Activated naive CD8-positive, alpha-beta T cell treated with anti-CD3 and anti-CD28 coated beads, Interleukin-2, amount 10 ng/mL, durations not matched to agents 7 days and 5 days (primary cell): ENCODE measurements around the gene MTF2. TPM values are rescaled to one million over a fixed set of nuclear protein-coding genes. Genes with fewer than 3 reads are reported as not detected.
"Not testable (repeated sequence)": the region's sequence is repeated elsewhere in the genome, so short reads cannot be mapped to it uniquely, and the experiment has no call there.

Experiments
- ATAC-seq: fragments of 150-1000 bp; cut with Tn5 transposase; one replicate; pipeline ENCODE4 v1.10.0; 2021; ENCODE audit warnings: low read depth, moderate library complexity
- POLR2A ChIA-PET: fragments of 350-600 bp; sonication (Branson Sonifier 250); formaldehyde crosslinking; loops from one replicate; lab custom pipeline; 2021; ENCODE audit warnings: antibody characterized with exemption; lab: Charles Lee
- DNase-seq: peaks from one replicate; pipeline ENCODE4 v3.0.0; 2021
- H3K27ac Mint-ChIP-seq: one replicate; pipeline ENCODE4 v1.8.0; 2022; ENCODE audit warnings: mild to moderate bottlenecking, mixed read lengths
- H3K27me3 Mint-ChIP-seq: one replicate; pipeline ENCODE4 v1.8.0; 2022; ENCODE audit warnings: mild to moderate bottlenecking, moderate library complexity, mixed read lengths
- H3K36me3 Mint-ChIP-seq: one replicate; pipeline ENCODE4 v1.8.0; 2021; ENCODE audit warnings: mild to moderate bottlenecking, mixed read lengths
- H3K4me1 Mint-ChIP-seq: one replicate; pipeline ENCODE4 v1.8.0; 2021; ENCODE audit warnings: mixed read lengths
- H3K4me3 Mint-ChIP-seq: one replicate; pipeline ENCODE4 v1.8.0; 2022; ENCODE audit warnings: mild to moderate bottlenecking, moderate library complexity, mixed read lengths
- H3K9me3 Mint-ChIP-seq: one replicate; pipeline ENCODE4 v1.8.0; 2021; ENCODE audit warnings: mixed read lengths
- total RNA-seq, 2 experiments: library from RNA; stranded (reverse); gene quantifications; one replicate each; pipeline ENCODE4 v1.2.3, GENCODE V29; 2021

The MTF2 gene
- total RNA-seq, 2 experiments from 2014 or later, result 61.6 to 66.8 TPM

GRCh38 chr1:93159337-93159736, 80.3 kb downstream of the MTF2 start:
- Mint-ChIP-seq H3K27me3 (no peaks in the 10 kb centered on the region), H3K4me3 (no peak overlapping the region), H3K36me3 (peaks cover 32% of the 10 kb centered on the region), H3K4me1 (peaks cover 18% of the 10 kb centered on the region), H3K9me3 (no peaks in the 10 kb centered on the region), H3K27ac (no peak overlapping the region)
- DNase-seq, result no peak
- POLR2A ChIA-PET, result no interaction called here
- ATAC-seq, result no peak

- DNase-seq, H3K27ac Mint-ChIP-seq, H3K9me3 Mint-ChIP-seq, H3K4me3 Mint-ChIP-seq, H3K27me3 Mint-ChIP-seq, ATAC-seq: not testable (repeated sequence)
- peaks cover 47% of the 10 kb centered on the region for H3K36me3 Mint-ChIP-seq
- peaks cover 15% of the 10 kb centered on the region for H3K4me1 Mint-ChIP-seq
- POLR2A ChIA-PET, result interaction anchor here (0.6 kb wide), 1 partner anchor 14 kb away, joined by 3 read pairs; no protein-coding TSS in a partner anchor
These were observed 84.2 kb downstream of the MTF2 start for GRCh38 chr1:93163314-93163713.

GRCh38 chr1:93164816-93165215, 85.7 kb downstream of the MTF2 start:
- Mint-ChIP-seq H3K4me3 (no peak overlapping the region), H3K27ac (no peak overlapping the region), H3K36me3 (peaks cover 52% of the 10 kb centered on the region), H3K9me3 (peaks cover 8% of the 10 kb centered on the region), H3K4me1 (peaks cover 22% of the 10 kb centered on the region), H3K27me3 (no peaks in the 10 kb centered on the region)
- POLR2A ChIA-PET, result interaction anchor here (0.7 kb wide), 2 partner anchors 13 to 86 kb away, joined by 3 to 5 read pairs; no protein-coding TSS in a partner anchor
- DNase-seq, result no peak
- no peak for ATAC-seq

DNA sequence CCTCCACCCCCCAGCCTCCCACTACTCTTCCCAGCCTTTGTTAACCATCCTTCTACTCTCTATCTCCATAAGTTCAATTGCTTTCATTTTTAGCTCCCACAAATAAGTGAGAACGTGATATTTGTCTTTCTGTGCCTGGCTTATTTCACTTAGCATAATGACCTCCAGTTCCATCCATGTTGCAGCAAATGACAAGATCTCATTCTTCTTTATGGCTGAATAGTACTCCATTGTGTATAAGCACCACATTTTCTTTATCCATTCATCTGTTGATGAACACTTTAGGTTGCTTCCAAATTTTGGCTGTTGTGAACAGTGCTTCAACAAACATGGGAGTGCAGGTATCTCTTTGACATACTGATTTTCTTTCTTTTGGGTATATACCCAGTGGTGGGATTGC, 86.8 kb downstream of the MTF2 start:
- Mint-ChIP-seq H3K36me3 (peaks cover 52% of the 10 kb centered on the region), H3K4me1 (peaks cover 24% of the 10 kb centered on the region)
- POLR2A ChIA-PET, H3K4me3 Mint-ChIP-seq, H3K27me3 Mint-ChIP-seq, H3K9me3 Mint-ChIP-seq, ATAC-seq, DNase-seq, H3K27ac Mint-ChIP-seq: not testable (repeated sequence)

DNA sequence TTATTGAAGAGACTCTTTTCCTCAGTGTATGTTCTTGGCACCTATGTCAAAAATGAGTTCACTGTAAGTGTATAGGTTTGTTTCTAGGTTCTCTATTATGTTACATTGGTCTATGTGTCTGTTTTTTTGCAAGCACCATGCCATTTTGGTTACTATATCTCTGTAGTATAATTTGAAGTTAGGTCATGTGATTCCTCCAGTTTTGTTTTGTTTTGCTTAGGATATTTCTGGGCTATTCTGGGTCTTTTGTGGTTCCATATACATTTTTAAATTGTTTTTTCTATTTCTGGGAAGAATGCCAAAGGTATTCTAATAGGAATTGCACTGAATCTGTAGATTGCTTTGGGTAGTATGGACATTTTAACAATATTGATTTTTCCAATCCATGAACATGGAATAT, 87.9 kb downstream of the MTF2 start:
- POLR2A ChIA-PET, result no interaction called here

DNA sequence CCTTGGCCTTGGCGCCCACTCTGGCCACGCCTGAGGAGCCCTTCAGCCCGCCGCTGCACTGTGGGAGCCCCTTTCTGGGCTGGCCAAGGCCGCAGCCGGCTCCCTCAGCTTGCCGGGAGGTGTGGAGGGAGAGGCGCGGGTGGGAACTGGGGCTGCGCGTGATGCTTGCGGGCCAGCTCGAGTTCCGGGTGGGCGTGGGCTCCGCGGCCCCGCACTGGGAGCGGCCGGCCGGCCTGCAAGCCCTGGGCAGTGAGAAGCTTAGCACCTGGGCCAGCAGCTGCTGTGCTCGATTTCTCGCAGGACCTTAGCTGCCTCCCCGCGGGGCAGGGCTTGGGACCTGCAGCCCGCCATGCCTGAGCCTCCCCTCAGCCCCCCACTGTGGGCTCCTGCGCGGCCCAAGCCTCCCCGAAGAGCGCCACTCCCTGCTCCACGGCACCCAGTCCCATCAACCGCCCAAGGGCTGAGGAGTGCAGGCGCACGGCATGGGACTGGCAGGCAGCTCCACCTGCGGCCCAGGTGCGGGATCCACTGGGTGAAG, 91.1 kb downstream of the MTF2 start:
- not testable (repeated sequence) for H3K27ac Mint-ChIP-seq, ATAC-seq, H3K9me3 Mint-ChIP-seq, H3K27me3 Mint-ChIP-seq, DNase-seq
- Mint-ChIP-seq H3K4me3 (peak overlapping the region; percentile 89), H3K36me3 (peaks cover 55% of the 10 kb centered on the region), H3K4me1 (peaks cover 40% of the 10 kb centered on the region)
- POLR2A ChIA-PET, result interaction anchor here (1.1 to 1.3 kb wide), 4 partner anchors 10 to 676 kb away, joined by 4 to 5 read pairs (median 4); partner anchors contain the start of genes CCDC18, MTF2 and TMED5

More for the DNA sequence above, 87.9 kb downstream of the MTF2 start:
- Mint-ChIP-seq H3K9me3 (peaks cover 8% of the 10 kb centered on the region), H3K27me3 (no peaks in the 10 kb centered on the region), H3K4me1 (peaks cover 32% of the 10 kb centered on the region), H3K36me3 (peaks cover 49% of the 10 kb centered on the region), H3K4me3 (no peak overlapping the region), H3K27ac (no peak overlapping the region)
- no peak for ATAC-seq
- no peak for DNase-seq

DNA sequence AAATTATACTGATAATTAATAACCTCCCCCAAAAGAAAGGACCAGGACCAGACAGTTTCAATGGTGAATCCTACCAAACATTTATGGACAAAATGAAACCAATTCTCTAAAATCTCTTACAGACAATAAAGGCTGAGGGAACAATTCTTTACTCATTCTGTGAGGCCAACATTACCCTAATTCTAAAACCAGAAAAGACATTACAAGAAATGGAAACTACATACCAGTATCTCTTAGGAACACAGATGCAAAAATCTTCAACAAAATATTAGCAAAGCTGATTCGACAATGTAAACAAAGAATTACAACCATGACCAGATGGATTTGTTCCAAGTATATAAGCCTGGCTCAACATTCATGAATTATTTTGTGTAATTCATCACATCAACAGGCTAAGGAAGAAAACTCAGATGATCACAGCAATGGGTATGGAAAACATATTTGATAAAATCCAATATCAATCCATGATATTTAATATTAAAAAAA, 92.5 kb downstream of the MTF2 start:
- Mint-ChIP-seq H3K4me1 (peaks cover 40% of the 10 kb centered on the region), H3K27me3 (no peaks in the 10 kb centered on the region), H3K4me3 (peak overlapping the region; percentile 89), H3K9me3 (peaks cover 1% of the 10 kb centered on the region), H3K27ac (peak overlapping the region; percentile 92), H3K36me3 (peaks cover 51% of the 10 kb centered on the region)
- POLR2A ChIA-PET, result interaction anchor here (0.7 to 1.3 kb wide), 3 partner anchors 8 to 675 kb away, joined by 3 to 5 read pairs (median 4); partner anchors contain the start of genes CCDC18 and TMED5
- peak; percentile 32 for ATAC-seq
- no peak for DNase-seq

GRCh38 chr1:93172778-93173177, 93.7 kb downstream of the MTF2 start:
- H3K4me3 Mint-ChIP-seq, result no peak overlapping the region
- ATAC-seq (no peak), DNase-seq (no peak)
- POLR2A ChIA-PET, result interaction anchor here (1.9 kb wide), 1 partner anchor 93 kb away, joined by 4 read pairs; the partner anchor contains the start of gene MTF2
- no peak overlapping the region for H3K27ac Mint-ChIP-seq
- H3K9me3 Mint-ChIP-seq, result no peaks in the 10 kb centered on the region
- peaks cover 44% of the 10 kb centered on the region for H3K4me1 Mint-ChIP-seq
- peaks cover 43% of the 10 kb centered on the region for H3K36me3 Mint-ChIP-seq
- H3K27me3 Mint-ChIP-seq, result no peaks in the 10 kb centered on the region

GRCh38 chr1:93174638-93175037, 95.6 kb downstream of the MTF2 start:
- H3K4me3 Mint-ChIP-seq, ATAC-seq, H3K27ac Mint-ChIP-seq, H3K27me3 Mint-ChIP-seq, DNase-seq, POLR2A ChIA-PET, H3K9me3 Mint-ChIP-seq: not testable (repeated sequence)
- peaks cover 38% of the 10 kb centered on the region for H3K36me3 Mint-ChIP-seq
- peaks cover 47% of the 10 kb centered on the region for H3K4me1 Mint-ChIP-seq

DNA sequence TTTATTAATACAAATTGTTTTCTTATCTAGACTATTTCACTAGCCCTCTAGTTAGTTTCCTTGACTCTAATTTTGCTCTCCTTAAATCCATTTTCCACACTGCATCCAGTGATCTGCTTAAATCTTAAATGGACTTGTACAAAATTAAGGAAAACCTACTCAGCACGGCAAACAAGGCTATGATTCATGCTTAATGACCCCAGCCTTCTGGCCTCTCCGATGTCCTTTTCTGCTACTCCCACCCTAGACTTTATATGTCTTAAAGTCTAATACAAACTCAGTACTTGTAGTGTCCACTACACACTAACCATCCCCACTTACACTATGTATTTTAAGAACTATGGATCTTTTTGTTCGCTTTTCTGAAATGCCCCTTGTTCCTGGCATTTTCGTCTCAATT, 98.9 kb downstream of the MTF2 start:
- ATAC-seq, result no peak
- no peak for DNase-seq
- Mint-ChIP-seq H3K4me3 (peak overlapping the region; percentile 100), H3K27ac (no peak overlapping the region), H3K9me3 (no peaks in the 10 kb centered on the region), H3K4me1 (peaks cover 40% of the 10 kb centered on the region), H3K27me3 (no peaks in the 10 kb centered on the region), H3K36me3 (peaks cover 25% of the 10 kb centered on the region)
- POLR2A ChIA-PET, result interaction anchor here (0.6 to 1.1 kb wide), 5 partner anchors 13 to 73 kb away, joined by 3 to 5 read pairs (median 4); no protein-coding TSS in a partner anchor

- Mint-ChIP-seq H3K4me3 (peak overlapping the region; percentile 100), H3K36me3 (peaks cover 24% of the 10 kb centered on the region), H3K27me3 (no peaks in the 10 kb centered on the region), H3K4me1 (peaks cover 41% of the 10 kb centered on the region), H3K27ac (peak overlapping the region; percentile 32), H3K9me3 (no peaks in the 10 kb centered on the region)
- DNase-seq (no peak), ATAC-seq (no peak)
- POLR2A ChIA-PET, result interaction anchor here (0.6 to 1.0 kb wide), 2 partner anchors 167 to 211 kb away, joined by 4 read pairs; partner anchors contain the start of gene DR1
These were observed 99.3 kb downstream of the MTF2 start for GRCh38 chr1:93178418-93178817.

DNA sequence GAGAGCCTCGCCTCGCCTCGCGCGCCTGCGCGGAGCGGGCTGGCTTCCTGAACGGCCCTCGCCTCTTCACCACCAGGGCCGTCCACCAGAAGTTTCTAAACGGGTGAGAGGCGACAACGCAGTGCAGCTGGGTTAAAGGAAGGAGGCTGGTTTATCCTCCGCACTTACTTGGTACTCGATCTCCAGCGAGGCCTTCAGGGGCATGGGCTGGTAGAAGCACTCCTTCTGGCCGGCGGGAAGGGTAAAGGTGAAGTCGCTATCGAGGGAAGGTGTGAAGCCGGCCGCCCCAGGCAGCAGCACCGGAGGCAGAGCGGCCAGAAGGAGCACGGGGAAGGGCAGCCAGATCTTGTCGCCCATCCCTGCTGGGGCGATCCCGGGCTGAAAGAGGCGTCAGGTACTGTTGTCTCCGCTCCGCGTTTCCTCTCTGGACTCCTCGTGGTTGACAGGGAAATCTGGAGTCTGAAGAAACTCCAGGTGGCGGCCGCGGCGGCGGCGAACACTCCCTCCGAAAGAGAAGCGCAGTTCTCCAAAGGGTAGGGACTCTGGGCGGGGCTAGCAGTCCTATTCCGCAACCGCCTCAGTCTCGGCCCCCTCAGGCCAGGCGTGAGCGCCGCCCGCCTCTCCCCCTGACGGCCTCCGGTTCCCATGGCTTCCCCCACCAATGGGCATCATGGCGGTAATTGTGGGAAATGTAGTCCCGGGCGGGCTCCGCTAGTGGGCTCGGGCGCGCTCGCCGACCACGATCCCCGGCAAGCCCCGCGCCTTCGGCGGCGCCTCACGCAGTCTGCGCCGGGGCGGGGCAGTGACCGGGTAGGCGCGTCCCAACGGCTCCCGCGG, 101.0 kb downstream of the MTF2 start, which contains the start of gene TMED5:
Gene TMED5, minus strand, starts transcription at position 528 of the 837 bp plus-strand sequence. Its CDS starts 171 bp downstream, at position 357.
- DNase-seq (peak; percentile 96), ATAC-seq (peak; percentile 85)
- peaks cover 44% of the 10 kb centered on the region for H3K4me1 Mint-ChIP-seq
- peaks cover 24% of the 10 kb centered on the region for H3K36me3 Mint-ChIP-seq
- no peaks in the 10 kb centered on the region for H3K9me3 Mint-ChIP-seq
- peak within 1 kb of the TSS; percentile 99 for H3K27ac Mint-ChIP-seq
- H3K27me3 Mint-ChIP-seq, result no peaks in the 10 kb centered on the region
- peak within 1 kb of the TSS; percentile 100 for H3K4me3 Mint-ChIP-seq
- POLR2A ChIA-PET, result interaction anchor here (0.9 to 2.6 kb wide), 5 partner anchors 9 to 699 kb away, joined by 3 to 26 read pairs (median 3); partner anchors contain the start of genes DNTTIP2 and MTF2
